CD4-positive, alpha-beta T cell treated with Interleukin-2 at 100 ng/mL for 4 hours (primary cell): ENCODE results near the gene APEH.
"Not testable (repeated sequence)": the region's sequence is repeated elsewhere in the genome, so short reads cannot be mapped to it uniquely, and the experiment has no call there.

Experiments used
- DNase-seq: peaks from one replicate; pipeline ENCODE4 v3.0.0-alpha.2; 2020; ENCODE audit warnings: low spot score

The APEH gene

GRCh38 chr3:49690856-49691255 is 16.7 kb downstream of the APEH start:
- not testable (repeated sequence) for DNase-seq

- DNase-seq, result not testable (repeated sequence)
Measured at GRCh38 chr3:49691481-49691880, 17.3 kb downstream of the APEH start.

- DNase-seq, result not testable (repeated sequence)
Measured at GRCh38 chr3:49694409-49695070, 20.4 kb downstream of the APEH start.

- not testable (repeated sequence) for DNase-seq
Measured at GRCh38 chr3:49695350-49696015, 21.3 kb downstream of the APEH start.

- no peak for DNase-seq
Measured at GRCh38 chr3:49699281-49699979, 25.3 kb downstream of the APEH start.

- no peak for DNase-seq
Measured at GRCh38 chr3:49700014-49700413, 25.9 kb downstream of the APEH start.

GRCh38 chr3:49700453-49701128 is 26.4 kb downstream of the APEH start:
- no peak for DNase-seq

- DNase-seq, result no peak
Measured at GRCh38 chr3:49701388-49702077, 27.4 kb downstream of the APEH start.

- no peak for DNase-seq
Measured at GRCh38 chr3:49702672-49703071, 28.5 kb downstream of the APEH start.

- DNase-seq, result peak; percentile 73
Measured at GRCh38 chr3:49703443-49703927, 29.3 kb downstream of the APEH start.

GRCh38 chr3:49703956-49704355 is 29.8 kb downstream of the APEH start:
- no peak for DNase-seq

GRCh38 chr3:49704629-49705028 is 30.5 kb downstream of the APEH start:
- DNase-seq, result no peak

- no peak for DNase-seq
Measured at GRCh38 chr3:49705390-49705960, 31.3 kb downstream of the APEH start.

- no peak for DNase-seq
Measured at GRCh38 chr3:49706456-49707112, 32.4 kb downstream of the APEH start.

- DNase-seq, result no peak
Measured at GRCh38 chr3:49707113-49707480, 32.9 kb downstream of the APEH start.

GRCh38 chr3:49709852-49710251 is 35.7 kb downstream of the APEH start:
- no peak for DNase-seq

- no peak for DNase-seq
Measured at GRCh38 chr3:49711489-49711888, 37.3 kb downstream of the APEH start.

GRCh38 chr3:49712166-49712565 is 38.0 kb downstream of the APEH start:
- no peak for DNase-seq

- no peak for DNase-seq
Measured at GRCh38 chr3:49712631-49713317, 38.6 kb downstream of the APEH start.

GRCh38 chr3:49713336-49714105 is 39.4 kb downstream of the APEH start:
- DNase-seq, result no peak
